ENCODE data around the gene PRKCA.
"Not testable (repeated sequence)": the region's sequence is repeated elsewhere in the genome, so short reads cannot be mapped to it uniquely, and the experiment has no call there.

Gene PRKCA

DNA sequence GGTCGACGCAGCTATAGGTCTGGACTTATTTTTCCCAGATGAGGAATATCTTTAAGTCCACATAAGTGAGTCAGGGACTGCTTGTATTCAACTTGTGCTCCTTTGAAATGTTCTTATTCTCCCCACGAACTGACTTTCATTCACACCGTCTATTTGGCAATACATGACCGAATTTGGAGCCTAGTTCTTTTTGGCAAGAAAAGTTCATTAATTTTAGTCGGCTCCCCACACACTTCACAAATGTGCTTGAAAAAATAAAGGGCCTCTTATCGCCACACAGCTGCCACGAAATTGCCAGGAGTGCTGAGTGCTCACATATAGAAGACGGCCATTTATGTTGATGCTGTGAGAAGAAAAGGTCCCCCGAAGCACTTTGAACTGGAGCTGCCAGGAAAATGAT is 152.6 kb downstream of the PRKCA start:
- H3K36me3 Mint-ChIP-seq (ENCODE audit: low read depth), result peaks cover 54% of the 10 kb centered on the region
- H3K27me3 Mint-ChIP-seq (ENCODE audit: low read depth), result no peaks in the 10 kb centered on the region
- H3K4me1 Mint-ChIP-seq (ENCODE audit: low read depth), result peaks cover 17% of the 10 kb centered on the region
- no peak overlapping the region for H3K27ac Mint-ChIP-seq
- H3K4me3 Mint-ChIP-seq, result no peak overlapping the region
- H3K9me3 Mint-ChIP-seq, result peaks cover 32% of the 10 kb centered on the region

- peaks cover 12% of the 10 kb centered on the region for H3K4me1 Mint-ChIP-seq (ENCODE audit: low read depth)
- not testable (repeated sequence) for H3K27ac Mint-ChIP-seq; H3K4me3 Mint-ChIP-seq; H3K27me3 Mint-ChIP-seq (ENCODE audit: low read depth)
- peaks cover 51% of the 10 kb centered on the region for H3K36me3 Mint-ChIP-seq (ENCODE audit: low read depth)
- H3K9me3 Mint-ChIP-seq, result peaks cover 32% of the 10 kb centered on the region
Measured at GRCh38 chr17:66457499-66457898, 155.1 kb downstream of the PRKCA start.

GRCh38 chr17:66458782-66459181 is 156.4 kb downstream of the PRKCA start:
- no peaks in the 10 kb centered on the region for H3K27me3 Mint-ChIP-seq (ENCODE audit: low read depth)
- H3K36me3 Mint-ChIP-seq (ENCODE audit: low read depth), result peaks cover 46% of the 10 kb centered on the region
- peaks cover 14% of the 10 kb centered on the region for H3K4me1 Mint-ChIP-seq (ENCODE audit: low read depth)
- H3K4me3 Mint-ChIP-seq, result no peak overlapping the region
- no peak overlapping the region for H3K27ac Mint-ChIP-seq
- H3K9me3 Mint-ChIP-seq, result peaks cover 32% of the 10 kb centered on the region

GRCh38 chr17:66459811-66460270 is 157.4 kb downstream of the PRKCA start:
- peaks cover 26% of the 10 kb centered on the region for H3K9me3 Mint-ChIP-seq
- H3K36me3 Mint-ChIP-seq (ENCODE audit: low read depth), result peaks cover 38% of the 10 kb centered on the region

DNA sequence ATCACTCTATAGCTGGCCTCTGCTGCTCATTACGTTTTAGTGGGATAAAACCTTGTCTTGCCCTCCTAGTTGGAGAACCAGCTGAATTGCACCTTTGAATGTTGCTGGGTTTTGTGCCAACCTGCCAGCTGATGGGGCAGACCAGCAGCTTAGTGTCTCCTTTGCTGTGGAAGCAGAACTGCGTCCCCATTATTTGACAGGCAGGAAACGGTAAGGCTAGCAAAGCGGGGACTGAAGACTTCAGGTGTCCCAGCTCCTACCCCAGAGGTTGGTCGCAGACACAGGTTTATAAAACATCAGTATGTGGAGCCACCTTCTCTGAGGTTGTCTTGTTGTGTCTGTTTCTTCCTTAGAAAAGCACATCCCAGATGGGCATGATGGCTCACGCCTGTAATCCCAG is 158.1 kb downstream of the PRKCA start:
- Mint-ChIP-seq H3K27me3 (ENCODE audit: low read depth) (no peaks in the 10 kb centered on the region), H3K27ac (no peak overlapping the region), H3K4me1 (ENCODE audit: low read depth) (peaks cover 16% of the 10 kb centered on the region), H3K36me3 (ENCODE audit: low read depth) (peaks cover 31% of the 10 kb centered on the region), H3K4me3 (no peak overlapping the region), H3K9me3 (peaks cover 22% of the 10 kb centered on the region)

More at GRCh38 chr17:66459811-66460270, 157.4 kb downstream of the PRKCA start:
- Mint-ChIP-seq H3K4me3 (no peak overlapping the region), H3K27ac (no peak overlapping the region), H3K4me1 (ENCODE audit: low read depth) (peaks cover 14% of the 10 kb centered on the region), H3K27me3 (ENCODE audit: low read depth) (no peaks in the 10 kb centered on the region)

DNA sequence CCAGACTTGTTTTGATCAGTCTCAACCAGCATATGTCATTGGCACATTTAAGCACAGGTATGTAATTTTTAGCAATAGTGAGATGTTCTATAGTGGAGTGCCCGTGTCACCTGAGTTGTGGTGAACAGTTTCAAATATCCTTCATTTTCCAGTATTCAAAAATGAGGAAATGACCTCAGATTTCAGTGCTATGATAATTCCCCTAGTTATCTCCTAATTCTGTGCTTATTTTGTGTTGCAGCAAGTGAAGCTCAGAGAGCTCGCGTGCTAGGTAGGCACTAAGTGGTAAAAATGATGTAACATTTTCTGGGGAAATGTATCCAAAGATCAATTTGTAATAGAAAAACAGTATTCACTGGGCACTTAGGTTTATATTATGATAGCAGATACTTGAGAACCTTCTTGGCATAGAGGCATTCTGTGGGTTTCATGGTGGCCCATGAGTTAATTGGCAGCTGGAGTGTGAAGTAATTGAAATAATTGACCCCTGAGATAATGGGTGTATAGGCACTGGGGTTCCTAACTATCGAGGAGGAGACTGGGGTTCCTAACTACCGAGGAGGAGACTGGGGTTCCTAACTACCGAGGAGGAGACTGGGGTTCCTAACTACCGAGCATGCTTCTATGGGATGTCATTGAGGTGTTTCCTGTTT is 159.1 kb downstream of the PRKCA start:
- Mint-ChIP-seq H3K9me3 (peaks cover 14% of the 10 kb centered on the region), H3K4me1 (ENCODE audit: low read depth) (peaks cover 24% of the 10 kb centered on the region), H3K36me3 (ENCODE audit: low read depth) (peaks cover 23% of the 10 kb centered on the region), H3K27me3 (ENCODE audit: low read depth) (no peaks in the 10 kb centered on the region), H3K27ac (no peak overlapping the region), H3K4me3 (no peak overlapping the region)

DNA sequence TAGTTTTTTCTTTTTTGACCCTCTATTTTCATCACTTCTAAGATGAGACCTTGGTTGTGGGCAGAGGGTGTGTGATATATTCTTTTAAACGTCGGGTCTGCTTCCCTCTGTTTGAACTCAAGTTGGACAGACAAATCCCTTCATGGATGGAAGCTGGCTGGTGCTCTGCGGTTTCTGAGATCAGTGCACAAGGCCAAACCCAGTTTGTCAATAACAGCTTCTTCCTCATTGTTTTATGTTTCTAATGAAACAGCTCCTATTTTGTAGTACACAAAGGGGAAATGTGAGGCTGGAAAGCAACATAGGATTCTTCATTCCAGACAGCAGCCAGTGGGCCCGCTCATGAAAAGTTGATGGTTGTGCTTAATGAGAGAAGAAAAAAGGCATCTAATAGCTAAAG is 159.6 kb downstream of the PRKCA start:
- H3K27ac Mint-ChIP-seq, result no peak overlapping the region

DNA sequence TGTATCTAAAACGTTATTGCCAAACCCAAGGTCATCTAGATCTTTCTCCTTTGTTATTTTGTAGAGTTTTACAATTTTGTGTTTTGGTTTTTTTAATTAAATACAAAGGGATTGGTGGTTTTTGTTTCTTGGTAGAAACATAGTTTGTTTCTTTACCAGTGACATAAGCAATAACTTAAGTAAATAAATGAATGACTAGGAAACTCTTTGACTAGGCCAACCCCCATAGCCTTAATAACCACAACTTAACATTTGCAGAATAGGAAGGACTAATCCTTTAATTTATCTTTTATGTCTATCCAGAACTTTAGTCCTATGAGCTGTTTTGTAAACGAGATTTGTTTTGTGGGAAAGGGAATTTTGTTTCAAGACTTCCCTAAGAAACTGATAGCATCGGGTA is 162.5 kb downstream of the PRKCA start:
- no peaks in the 10 kb centered on the region for H3K9me3 Mint-ChIP-seq
- peaks cover 49% of the 10 kb centered on the region for H3K4me1 Mint-ChIP-seq (ENCODE audit: low read depth)
- H3K4me3 Mint-ChIP-seq, result no peak overlapping the region
- H3K27me3 Mint-ChIP-seq (ENCODE audit: low read depth), result no peaks in the 10 kb centered on the region
- H3K27ac Mint-ChIP-seq, result no peak overlapping the region
- peaks cover 3% of the 10 kb centered on the region for H3K36me3 Mint-ChIP-seq (ENCODE audit: low read depth)

More for the DNA sequence above, 159.6 kb downstream of the PRKCA start:
- peaks cover 29% of the 10 kb centered on the region for H3K4me1 Mint-ChIP-seq (ENCODE audit: low read depth)
- H3K9me3 Mint-ChIP-seq, result peaks cover 9% of the 10 kb centered on the region
- H3K27me3 Mint-ChIP-seq (ENCODE audit: low read depth), result no peaks in the 10 kb centered on the region
- H3K4me3 Mint-ChIP-seq, result no peak overlapping the region
- peaks cover 18% of the 10 kb centered on the region for H3K36me3 Mint-ChIP-seq (ENCODE audit: low read depth)

- no peaks in the 10 kb centered on the region for H3K27me3 Mint-ChIP-seq (ENCODE audit: low read depth)
- H3K27ac Mint-ChIP-seq, result peak overlapping the region; percentile 47
- no peaks in the 10 kb centered on the region for H3K9me3 Mint-ChIP-seq
- H3K4me1 Mint-ChIP-seq (ENCODE audit: low read depth), result peaks cover 49% of the 10 kb centered on the region
- peaks cover 3% of the 10 kb centered on the region for H3K36me3 Mint-ChIP-seq (ENCODE audit: low read depth)
- H3K4me3 Mint-ChIP-seq, result no peak overlapping the region
Measured at GRCh38 chr17:66465701-66466100, 163.3 kb downstream of the PRKCA start.

- peak overlapping the region; percentile 94 for H3K27ac Mint-ChIP-seq
Measured at GRCh38 chr17:66466106-66466820, 163.8 kb downstream of the PRKCA start.

GRCh38 chr17:66466840-66467367 is 164.5 kb downstream of the PRKCA start:
- peak overlapping the region; percentile 71 for H3K4me3 Mint-ChIP-seq
- H3K9me3 Mint-ChIP-seq, result no peaks in the 10 kb centered on the region
- H3K4me1 Mint-ChIP-seq (ENCODE audit: low read depth), result peaks cover 48% of the 10 kb centered on the region
- H3K27ac Mint-ChIP-seq, result peak overlapping the region; percentile 94
- no peaks in the 10 kb centered on the region for H3K27me3 Mint-ChIP-seq (ENCODE audit: low read depth)
- peaks cover 3% of the 10 kb centered on the region for H3K36me3 Mint-ChIP-seq (ENCODE audit: low read depth)

More at GRCh38 chr17:66466106-66466820, 163.8 kb downstream of the PRKCA start:
- peaks cover 3% of the 10 kb centered on the region for H3K36me3 Mint-ChIP-seq (ENCODE audit: low read depth)
- H3K27me3 Mint-ChIP-seq (ENCODE audit: low read depth), result no peaks in the 10 kb centered on the region
- H3K4me1 Mint-ChIP-seq (ENCODE audit: low read depth), result peaks cover 51% of the 10 kb centered on the region
- H3K9me3 Mint-ChIP-seq, result no peaks in the 10 kb centered on the region
- no peak overlapping the region for H3K4me3 Mint-ChIP-seq

DNA sequence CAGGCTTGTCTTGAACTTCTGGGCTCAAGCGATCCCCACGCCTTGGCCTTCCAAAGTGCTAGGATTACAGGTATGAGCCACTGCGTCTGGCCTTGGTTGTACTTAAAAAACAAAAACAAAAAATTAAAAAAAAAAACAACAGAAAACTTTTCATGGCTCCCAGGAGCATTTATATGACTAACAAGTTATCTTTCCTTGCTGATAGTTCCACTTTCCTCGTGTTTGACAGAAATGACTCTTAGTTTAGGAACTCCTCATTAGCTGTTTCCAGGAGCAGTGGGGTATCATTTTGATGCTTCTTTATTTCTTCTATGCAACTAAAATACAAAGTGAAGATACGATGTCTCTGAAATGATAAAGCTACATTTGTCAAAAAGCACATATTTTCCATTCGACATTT is 165.4 kb downstream of the PRKCA start:
- peaks cover 53% of the 10 kb centered on the region for H3K4me1 Mint-ChIP-seq (ENCODE audit: low read depth)
- no peak overlapping the region for H3K4me3 Mint-ChIP-seq
- no peaks in the 10 kb centered on the region for H3K9me3 Mint-ChIP-seq

DNA sequence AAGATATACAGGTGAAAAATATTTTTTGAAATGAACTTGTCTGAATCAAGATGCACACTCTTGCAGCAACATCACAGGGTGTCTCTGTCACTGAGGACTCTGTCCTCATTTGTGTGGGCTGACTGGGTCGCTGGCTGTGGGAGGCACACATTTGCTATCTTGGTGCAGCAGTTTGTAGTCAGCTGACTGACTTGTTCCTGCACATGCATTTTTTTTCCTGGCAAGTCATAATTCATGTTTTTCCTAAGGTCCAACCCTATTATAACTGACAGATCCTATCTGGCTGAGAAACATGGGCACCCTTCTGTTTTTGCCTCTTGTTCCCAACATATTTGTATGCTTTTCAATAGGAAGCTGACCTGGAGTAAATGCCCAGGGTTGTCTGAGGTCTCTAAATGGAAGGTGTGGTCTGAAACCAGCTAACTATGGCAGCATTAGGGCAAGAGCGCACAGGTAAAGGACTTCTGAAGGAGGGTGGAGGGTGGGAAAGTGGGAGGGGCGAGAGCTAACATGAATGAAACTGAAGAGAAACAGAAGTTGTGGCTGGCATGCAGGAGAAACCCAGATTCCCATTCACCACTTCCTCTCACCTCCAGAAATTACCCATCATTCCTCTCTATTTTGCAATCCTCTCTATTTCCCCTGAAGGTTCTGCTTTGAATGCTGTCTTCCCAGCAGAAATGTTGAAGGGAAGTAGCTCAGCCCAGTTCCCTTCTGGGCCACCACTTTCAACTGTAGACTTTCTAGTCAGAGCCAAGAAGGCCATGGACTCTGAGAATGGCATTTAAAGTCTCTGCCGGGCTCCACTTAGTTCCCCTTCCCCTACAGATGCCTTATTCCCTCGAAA is 166.1 kb downstream of the PRKCA start:
- Mint-ChIP-seq H3K36me3 (ENCODE audit: low read depth) (peaks cover 4% of the 10 kb centered on the region), H3K27me3 (ENCODE audit: low read depth) (no peaks in the 10 kb centered on the region), H3K4me3 (peak overlapping the region; percentile 30), H3K4me1 (ENCODE audit: low read depth) (peaks cover 58% of the 10 kb centered on the region), H3K9me3 (no peaks in the 10 kb centered on the region), H3K27ac (peak overlapping the region; percentile 94)

More for the DNA sequence above, 165.4 kb downstream of the PRKCA start:
- Mint-ChIP-seq H3K27me3 (ENCODE audit: low read depth) (no peaks in the 10 kb centered on the region), H3K27ac (peak overlapping the region; percentile 94), H3K36me3 (ENCODE audit: low read depth) (peaks cover 3% of the 10 kb centered on the region)

DNA sequence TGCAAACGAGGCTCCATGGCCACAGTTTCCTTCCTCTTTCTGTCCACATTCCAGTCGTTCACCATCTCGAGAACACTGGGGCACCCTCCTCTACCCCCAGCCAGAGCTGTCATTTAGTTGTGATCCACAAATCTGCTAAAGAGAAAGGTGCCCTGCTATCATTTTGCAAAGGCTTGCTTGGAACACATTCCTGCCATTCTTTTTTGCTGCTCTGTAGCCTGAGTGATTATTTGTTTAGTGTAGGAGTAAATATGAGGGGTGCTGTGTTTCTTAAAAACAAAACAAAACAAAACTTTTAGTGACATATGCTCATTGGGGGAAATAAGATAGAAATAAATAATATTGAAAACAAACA is 166.7 kb downstream of the PRKCA start:
- Mint-ChIP-seq H3K27ac (peak overlapping the region; percentile 80), H3K36me3 (ENCODE audit: low read depth) (peaks cover 4% of the 10 kb centered on the region), H3K4me3 (no peak overlapping the region), H3K9me3 (no peaks in the 10 kb centered on the region), H3K27me3 (ENCODE audit: low read depth) (no peaks in the 10 kb centered on the region), H3K4me1 (ENCODE audit: low read depth) (peaks cover 58% of the 10 kb centered on the region)
